HG03442 (cell line): ENCODE results near the gene VSTM2B.
A peak's percentile ranks its signal among the peaks of the same experiment; 100 is the strongest.

ENCODE experiments used
- ATAC-seq: cut with Tn5 transposase; IDR thresholded peaks from one replicate; pipeline ENCODE4 v1.9.1; 2021; ENCODE audit warnings: mild to moderate bottlenecking, moderate library complexity; ENCODE audit not compliant: unreplicated experiment

The VSTM2B gene

GRCh38 chr19:29563486-29564101, 37.8 kb downstream of the VSTM2B start:
- no peak for ATAC-seq

DNA sequence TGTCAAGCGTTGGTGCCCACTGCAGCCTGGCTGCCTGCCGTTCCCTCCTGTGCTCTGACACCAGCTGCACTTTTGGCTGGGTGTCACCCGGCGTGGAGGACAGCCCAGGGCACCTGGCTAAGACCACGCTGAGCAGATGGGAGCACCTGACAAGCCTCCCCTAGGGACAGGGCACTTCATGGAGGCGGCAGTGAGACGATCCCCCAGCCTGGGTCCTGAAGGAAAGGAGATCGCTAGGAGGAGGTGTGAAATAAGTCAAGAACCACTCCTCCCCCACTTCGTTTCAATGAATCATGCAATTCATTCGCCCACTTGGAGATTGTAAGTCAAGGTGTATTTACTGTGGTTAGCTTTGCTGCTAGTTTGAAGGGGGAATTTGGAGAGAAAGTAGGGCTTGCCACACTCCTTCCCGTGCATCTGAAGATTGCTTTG, 38.8 kb downstream of the VSTM2B start:
- no peak for ATAC-seq

DNA sequence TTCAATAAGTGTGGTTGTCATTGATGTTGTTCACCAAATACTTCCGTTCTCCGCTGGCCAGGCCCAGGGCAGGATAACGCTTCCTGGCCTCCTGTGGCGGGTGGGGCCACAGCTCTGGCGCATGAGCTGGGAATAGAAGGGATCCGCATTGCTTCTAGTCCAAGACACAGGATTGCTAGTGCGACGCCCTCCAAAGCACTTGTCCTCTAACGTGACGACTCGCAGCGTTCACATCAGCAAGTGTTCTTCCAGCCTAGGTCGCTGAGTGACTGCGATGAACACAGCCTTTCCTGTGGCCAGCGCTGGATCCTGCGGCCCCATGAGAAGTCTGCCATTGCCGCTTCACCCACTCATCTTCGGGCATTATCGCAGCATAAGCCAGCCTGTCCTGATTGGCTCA, 39.4 kb downstream of the VSTM2B start:
- ATAC-seq, result no peak

- no peak for ATAC-seq
Observed at GRCh38 chr19:29566496-29567054, 40.8 kb downstream of the VSTM2B start.

DNA sequence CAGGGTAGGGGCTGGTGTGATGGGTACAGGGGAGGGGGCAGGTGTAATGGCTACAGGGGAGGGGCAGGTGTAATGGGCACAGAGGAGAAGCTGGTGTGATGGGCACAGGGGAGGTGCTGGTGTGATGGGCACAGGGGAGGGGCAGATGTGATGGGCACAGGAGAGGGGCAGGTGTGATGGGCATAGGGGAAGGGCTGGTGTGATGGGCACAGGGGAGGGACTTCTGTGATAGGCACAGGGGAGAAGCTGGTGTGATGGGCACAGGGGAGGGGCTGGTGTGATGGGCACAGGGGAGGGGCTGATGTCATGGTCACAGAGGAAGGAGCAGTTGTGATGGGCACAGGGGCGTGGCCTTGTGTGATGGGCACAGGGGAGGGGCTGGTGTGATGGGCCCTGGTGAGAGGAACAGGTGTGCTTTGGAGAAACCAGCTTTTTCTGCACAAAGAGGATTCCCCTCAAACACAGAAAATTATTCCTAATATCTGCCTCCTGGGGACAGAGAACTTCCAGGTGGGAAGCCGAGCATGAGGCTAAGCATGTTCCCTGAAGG, 41.6 kb downstream of the VSTM2B start:
- no peak for ATAC-seq

DNA sequence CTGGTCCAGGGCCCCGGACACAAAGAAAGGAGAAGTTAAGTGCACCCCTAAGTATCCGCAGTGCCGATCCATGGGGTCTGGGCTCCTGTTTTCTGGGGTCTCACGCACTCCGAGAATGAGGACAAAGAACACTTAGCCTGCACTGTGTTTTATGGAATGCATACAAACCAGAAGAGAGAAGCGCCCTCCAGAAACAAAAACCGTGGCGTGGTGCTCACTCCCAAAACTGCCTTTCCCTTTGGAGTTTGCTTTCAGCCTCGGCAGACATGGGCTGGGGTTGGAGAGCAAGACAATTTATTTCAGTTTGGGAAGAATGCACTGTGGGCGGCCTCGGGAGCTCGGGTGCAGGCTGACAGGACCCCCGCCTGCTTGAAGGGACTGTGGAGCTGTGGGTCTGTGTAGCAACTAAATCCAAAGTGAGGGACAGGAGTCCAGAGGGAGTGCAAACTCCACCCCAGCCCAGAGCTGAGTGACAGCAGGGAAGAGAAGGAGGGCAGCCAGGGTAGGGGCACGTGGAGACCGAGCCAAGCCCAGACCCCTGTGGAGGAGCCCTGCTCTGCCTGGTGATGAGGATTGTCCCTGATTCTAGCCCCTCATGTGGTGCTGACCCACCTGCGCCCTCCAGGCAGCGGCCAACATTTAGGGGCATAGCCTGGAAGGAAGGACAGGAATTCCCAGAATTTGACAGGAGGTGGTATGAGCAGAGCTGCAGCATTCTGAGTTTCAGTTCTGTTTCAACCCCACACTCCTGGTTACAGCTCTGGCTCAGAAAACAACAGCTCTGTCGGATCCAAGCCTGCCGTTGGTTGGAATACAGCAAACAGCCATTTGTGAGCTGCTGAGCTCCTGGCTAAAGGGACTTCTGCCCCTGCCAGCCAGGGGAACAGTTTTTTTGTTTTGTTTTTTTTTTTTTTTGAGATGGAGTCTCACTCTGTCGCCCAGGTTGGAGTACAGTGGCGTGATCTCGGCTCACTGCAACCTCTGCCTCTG, 42.5 kb downstream of the VSTM2B start:
- ATAC-seq, result no peak

DNA sequence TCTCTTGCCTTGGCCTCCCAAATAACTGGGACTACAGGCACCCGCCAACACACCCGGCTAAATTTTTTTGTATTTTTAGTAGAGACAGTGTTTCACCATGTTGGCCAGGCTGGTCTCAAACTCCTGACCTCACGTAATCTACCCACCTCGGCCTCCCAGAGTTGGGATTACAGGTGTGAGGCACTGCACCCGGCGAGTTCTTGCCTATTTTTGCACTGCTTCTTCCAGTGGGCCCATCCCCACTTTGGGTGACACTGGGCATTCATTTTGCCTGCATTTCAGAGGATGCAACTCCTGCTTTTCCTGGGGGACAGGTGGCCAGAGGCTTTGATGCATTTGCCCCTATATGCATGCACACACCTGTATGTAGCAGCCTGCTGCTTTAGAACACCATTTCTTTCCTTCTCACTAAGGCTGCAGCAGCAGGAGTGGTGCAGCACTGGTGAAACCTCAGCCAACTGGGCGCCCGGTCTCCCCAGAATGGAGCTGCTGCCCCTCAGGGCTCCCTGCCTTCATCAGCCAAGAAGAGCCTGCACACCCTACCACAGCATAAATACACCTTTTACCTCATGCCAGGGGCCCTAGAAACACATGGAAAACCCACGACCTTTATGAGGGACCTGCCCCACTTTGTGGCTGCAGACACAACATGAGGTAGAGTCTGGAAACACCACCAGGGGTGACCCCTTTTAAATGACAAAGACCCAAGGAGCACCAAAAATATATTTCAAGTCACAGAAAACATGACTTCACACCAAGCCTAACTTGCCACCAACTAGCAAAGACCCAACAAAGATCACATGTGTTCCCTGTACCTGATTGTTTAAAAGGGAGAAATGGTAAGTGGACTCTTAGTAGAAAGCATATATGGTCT, 43.5 kb downstream of the VSTM2B start:
- ATAC-seq, result no peak

GRCh38 chr19:29571181-29571580, 45.4 kb downstream of the VSTM2B start:
- no peak for ATAC-seq

DNA sequence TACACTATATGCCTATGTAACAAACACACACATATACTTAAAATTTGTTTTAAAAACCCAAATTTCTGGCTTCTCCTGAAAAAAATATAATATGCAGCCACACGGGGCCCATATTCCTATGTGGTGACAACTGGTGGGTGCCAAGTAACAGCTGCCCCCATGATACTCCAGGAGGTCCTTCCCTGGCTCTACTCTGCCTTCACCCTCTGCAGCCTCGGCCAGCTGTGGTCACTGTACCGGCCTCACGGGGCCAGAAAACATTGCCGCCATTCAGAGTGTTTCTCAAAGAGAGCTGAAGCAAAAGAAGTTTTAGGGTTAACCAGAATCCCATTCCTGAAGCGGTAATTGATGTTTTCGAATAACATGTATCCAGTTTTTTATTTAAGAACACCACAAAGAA, 47.7 kb downstream of the VSTM2B start:
- ATAC-seq, result no peak

- no peak for ATAC-seq
Observed at GRCh38 chr19:29574510-29574909, 48.7 kb downstream of the VSTM2B start.

GRCh38 chr19:29576046-29576606, 50.3 kb downstream of the VSTM2B start:
- ATAC-seq, result no peak

- ATAC-seq, result peak; percentile 65
Observed at GRCh38 chr19:29576761-29577648, 51.2 kb downstream of the VSTM2B start.

- ATAC-seq, result no peak
Observed at GRCh38 chr19:29577649-29577963, 51.8 kb downstream of the VSTM2B start.

- no peak for ATAC-seq
Observed at GRCh38 chr19:29578349-29578748, 52.6 kb downstream of the VSTM2B start.

GRCh38 chr19:29579308-29579910, 53.6 kb downstream of the VSTM2B start:
- no peak for ATAC-seq

GRCh38 chr19:29581398-29581797, 55.6 kb downstream of the VSTM2B start:
- no peak for ATAC-seq

- no peak for ATAC-seq
Observed at GRCh38 chr19:29583196-29583999, 57.6 kb downstream of the VSTM2B start.

DNA sequence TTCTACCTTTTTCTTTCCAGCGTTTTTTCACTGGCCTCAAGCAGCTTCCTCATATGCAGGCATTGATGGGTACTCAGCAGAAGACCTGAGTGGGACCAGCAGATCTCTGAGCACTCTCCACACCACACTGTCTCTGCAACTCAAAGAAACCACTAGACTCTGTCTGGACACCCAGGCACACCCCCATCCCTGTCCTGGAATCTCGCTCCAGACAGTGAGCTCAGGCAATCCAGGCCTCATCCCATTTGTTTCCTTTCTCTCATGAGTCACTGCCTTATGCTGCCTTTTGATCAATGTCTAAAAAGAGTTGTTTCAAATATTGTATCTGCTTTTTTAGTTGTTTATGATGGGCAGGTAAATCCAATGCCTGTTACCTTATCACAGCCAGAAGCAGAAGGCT, 60.6 kb downstream of the VSTM2B start:
- no peak for ATAC-seq
